TTC549 (cell line): ENCODE data around the gene UQCR11.
"Not testable (repeated sequence)": the region's sequence is repeated elsewhere in the genome, so short reads cannot be mapped to it uniquely, and the experiment has no call there.

ENCODE experiments used
- FAIRE-seq: peaks from 2 replicates; lab custom pipeline; 2012; peaks lifted over from hg19 to GRCh38; lab: Jason Lieb, UNC

UQCR11 gene

GRCh38 chr19:1605236-1606137 lies at the start of gene UQCR11:
Gene UQCR11, minus strand, starts transcription at chr19:1605462. Its CDS starts 53 bp downstream, at chr19:1605409.
- FAIRE-seq, result peak; percentile 80

- no peak for FAIRE-seq
Observed at GRCh38 chr19:1654178-1654792, 49.0 kb upstream of the UQCR11 start.

GRCh38 chr19:1653300-1653628 lies 48.0 kb upstream of the UQCR11 start:
- FAIRE-seq, result no peak

GRCh38 chr19:1652471-1653299 lies 47.4 kb upstream of the UQCR11 start, which contains the start of gene TCF3:
Gene TCF3, minus strand, starts transcription at chr19:1652615. Its CDS starts 2,367 bp downstream, at chr19:1650248.
- peak; percentile 96 for FAIRE-seq

- FAIRE-seq, result no peak
Observed at GRCh38 chr19:1651568-1652291, 46.5 kb upstream of the UQCR11 start.

GRCh38 chr19:1650650-1651567 lies 45.6 kb upstream of the UQCR11 start:
- FAIRE-seq, result no peak

- no peak for FAIRE-seq
Observed at GRCh38 chr19:1649706-1650649, 44.7 kb upstream of the UQCR11 start.

- FAIRE-seq, result no peak
Observed at GRCh38 chr19:1648920-1649541, 43.8 kb upstream of the UQCR11 start.

- no peak for FAIRE-seq
Observed at GRCh38 chr19:1648459-1648849, 43.2 kb upstream of the UQCR11 start.

GRCh38 chr19:1647501-1648458 lies 42.5 kb upstream of the UQCR11 start:
- no peak for FAIRE-seq

GRCh38 chr19:1646659-1647453 lies 41.6 kb upstream of the UQCR11 start:
- no peak for FAIRE-seq

GRCh38 chr19:1646149-1646548 lies 40.9 kb upstream of the UQCR11 start:
- FAIRE-seq, result no peak

GRCh38 chr19:1645299-1645698 lies 40.0 kb upstream of the UQCR11 start:
- no peak for FAIRE-seq

GRCh38 chr19:1644070-1644469 lies 38.8 kb upstream of the UQCR11 start:
- no peak for FAIRE-seq

- FAIRE-seq, result not testable (repeated sequence)
Observed at GRCh38 chr19:1640893-1641448, 35.7 kb upstream of the UQCR11 start.

- FAIRE-seq, result no peak
Observed at GRCh38 chr19:1636325-1637236, 31.3 kb upstream of the UQCR11 start.
